Heart right ventricle (tissue), 16 donors: Measurements from ENCODE around the gene PRR11. TPM values are rescaled to one million over a fixed set of nuclear protein-coding genes. Genes with fewer than 3 reads are reported as not detected.
A peak's percentile ranks its signal among the peaks of the same experiment; 100 is the strongest.

Source experiments
- ATAC-seq, 8 donors: fragments of 200-7000 bp; cut with Tn5 transposase; one replicate each; pipeline ENCODE4 v1.9.1; 2020; ENCODE audit warnings: mild to moderate bottlenecking in 8 of 8, moderate library complexity in 8 of 8, moderate number of reproducible peaks in 1 of 8
- DNase-seq, 2 donors: peaks; one replicate each; pipeline ENCODE4 v3.0.0-alpha.2; 2020
- H3K27ac ChIP-seq, 10 donors: fragments of 200-600 bp; sonication (generic) in 2 of 10; one replicate each; pipeline versions ENCODE4 v1.5.0 to v1.8.0; 2020 to 2022; ENCODE audit warnings: mild to moderate bottlenecking in 3 of 10
- H3K27me3 ChIP-seq, 7 donors: fragments of 200-600 bp; one replicate each; pipeline ENCODE4 v1.8.0; 2021 to 2022; ENCODE audit warnings: mild to moderate bottlenecking in 2 of 7
- H3K36me3 ChIP-seq, 9 donors: fragments of 200-600 bp; sonication (generic) in 1 of 9; one replicate each; pipeline versions ENCODE4 v1.5.0 to v1.8.0; 2020 to 2022; ENCODE audit warnings: mild to moderate bottlenecking in 2 of 9
- H3K4me1 ChIP-seq, 9 donors: fragments of 200-600 bp; sonication (generic) in 1 of 9; one replicate each; pipeline versions ENCODE4 v1.5.0 to v1.8.0; 2020 to 2022; ENCODE audit warnings: mild to moderate bottlenecking in 4 of 9
- H3K4me3 ChIP-seq, 10 donors: fragments of 200-600 bp; sonication (generic) in 2 of 10; one replicate each; pipeline versions ENCODE4 v1.5.0 to v1.8.0; 2020 to 2022; ENCODE audit warnings: mild to moderate bottlenecking in 7 of 10, moderate library complexity in 2 of 10
- H3K9me3 ChIP-seq, 11 donors: fragments of 200-600 bp in 10 of 11; sonication (generic) in 2 of 11; one replicate each; pipeline versions ENCODE4 v1.5.0 to v1.8.0; 2013 to 2022; ENCODE audit warnings: mild to moderate bottlenecking in 2 of 11, control low read depth in 1 of 11, moderate library complexity in 1 of 11
- WGBS, 2 donors: extraction: QIAGEN DNeasy Blood & Tissue Kit; methylation state at CpG; one replicate each; pipeline ENCODE4 v1.1.7; 2013; ENCODE audit warnings: inconsistent platforms in 1 of 2; 5-methylcytosine and 5-hydroxymethylcytosine counted together
- intact Hi-C, 10 donors: fragments of 100-400 bp; cut with DNase I; formaldehyde crosslinking; loops; one replicate each; pipeline versions ENCODE4 v1.11.1 to v1.14.2; 2022
- polyA plus RNA-seq, 2 donors: library from polyadenylated mRNA; stranded (reverse); fragments of 200-250 nt; gene quantifications; one replicate each; pipeline ENCODE4 v1.2.3, GENCODE V29; 2013
- total RNA-seq, 10 donors: library from RNA; stranded (reverse); fragmentation: NEBNext Ultra II Directional in 3 of 10; extraction: Animal tissue kit (Norgen Biotek cat#: 25700) in 3 of 10; gene quantifications; one replicate each; pipeline versions ENCODE4 v1.2.1 to v1.2.4, GENCODE V29; 2021 to 2023
- TF ChIP-seq, protein P1 (sequence below), 9 donors: fragments of 200-600 bp; sonication (generic) in 2 of 9; IDR thresholded peaks; one replicate each; pipeline versions ENCODE4 v1.5.0 to v1.8.0; 2021 to 2022; ENCODE audit warnings: antibody characterized with exemption in 9 of 9, mild to moderate bottlenecking in 5 of 9, moderate library complexity in 1 of 9
- donor health status: Arrhythmogenic right ventricular cardiomyopathy.
- donor health status: ischemic (EF 13 %, LVEDD 7.1; RV severe dilation, severe dysfunction).
- donor health status: healthy with polysubstance abuse.
- donor health status: DM: no; HTN: yes; CAD: no.
- donor health status: DM: no; HTN: no; CAD: no.
- donor health status: ischemic (EF 25% LVEDD 6.9; RV normal size, moderate dysfunction).
- donor health status: ischemic (EF 25% LVEDD 5.7; RV mildly dilated, moderate dysfunction).
- donor health status: healthy.
- donor health status: DM: yes; HTN: yes; CAD: no.
- donor health status: Ischemic cardiomyopathy.
- donor health status: ischemic (EF 35%, LVEDD 5.7; RV mildly dilated, moderate dysfunction).
- donor health status: nonischemic (EF 11% LVEDD 7.7; RV severe dilation, severe dysfunction).
- donor health status: DM: yes; HTN: yes; CAD: no.
- donor health status: PGD.
- donor health status: ischemic (EF 29% LVEDD 5.4; RV normal size, mild dysfunction).
- donor health status: nonischemic (EF 23%, LVEDD 6.1; RV moderate dilation, normal function).

Gene PRR11
- total and polyA plus RNA-seq, 12 donors: 0.29 to 6.9 (median 1.1) TPM

DNA sequence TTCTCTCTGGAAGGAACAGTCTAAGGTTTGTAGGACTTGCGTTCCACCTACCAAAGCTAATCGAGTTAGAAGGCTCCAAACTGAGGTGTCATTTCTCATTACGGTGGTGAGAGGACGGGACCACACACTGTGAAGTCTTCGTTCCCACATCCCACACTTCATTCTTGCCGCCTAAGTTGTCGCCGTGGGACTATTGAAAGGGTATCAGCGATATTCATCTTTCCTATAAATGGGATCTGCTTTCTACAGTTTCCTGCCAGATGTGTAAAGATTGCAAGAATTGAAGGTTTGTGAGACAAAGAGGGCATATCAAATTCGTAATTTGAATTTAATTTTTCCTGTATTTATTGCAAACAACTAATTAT lies 48.3 kb upstream of the PRR11 start:
- Histone ChIP-seq H3K9me3 (no peaks in the 10 kb centered on the region), H3K4me1 (peaks cover 0 to 35% (median 23%) of the 10 kb centered on the region in 9 donors), H3K4me3 (peak overlapping the region; percentile 64 to 97 (median 84)), H3K27me3 (no peaks in the 10 kb centered on the region), H3K27ac (peak overlapping the region in 9 of 10 donors; percentile 86 to 95 (median 90)), H3K36me3 (peaks cover 0 to 42% (median 0%) of the 10 kb centered on the region in 9 donors)
- ATAC-seq (peak in 1 of 8 donors; percentile 7), DNase-seq (no peak)
- 3% methylated on average over 10 of the region's 10 CpGs for WGBS, 2 donors
- TF ChIP-seq, protein P1, sequence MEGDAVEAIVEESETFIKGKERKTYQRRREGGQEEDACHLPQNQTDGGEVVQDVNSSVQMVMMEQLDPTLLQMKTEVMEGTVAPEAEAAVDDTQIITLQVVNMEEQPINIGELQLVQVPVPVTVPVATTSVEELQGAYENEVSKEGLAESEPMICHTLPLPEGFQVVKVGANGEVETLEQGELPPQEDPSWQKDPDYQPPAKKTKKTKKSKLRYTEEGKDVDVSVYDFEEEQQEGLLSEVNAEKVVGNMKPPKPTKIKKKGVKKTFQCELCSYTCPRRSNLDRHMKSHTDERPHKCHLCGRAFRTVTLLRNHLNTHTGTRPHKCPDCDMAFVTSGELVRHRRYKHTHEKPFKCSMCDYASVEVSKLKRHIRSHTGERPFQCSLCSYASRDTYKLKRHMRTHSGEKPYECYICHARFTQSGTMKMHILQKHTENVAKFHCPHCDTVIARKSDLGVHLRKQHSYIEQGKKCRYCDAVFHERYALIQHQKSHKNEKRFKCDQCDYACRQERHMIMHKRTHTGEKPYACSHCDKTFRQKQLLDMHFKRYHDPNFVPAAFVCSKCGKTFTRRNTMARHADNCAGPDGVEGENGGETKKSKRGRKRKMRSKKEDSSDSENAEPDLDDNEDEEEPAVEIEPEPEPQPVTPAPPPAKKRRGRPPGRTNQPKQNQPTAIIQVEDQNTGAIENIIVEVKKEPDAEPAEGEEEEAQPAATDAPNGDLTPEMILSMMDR (IDR thresholded peaks at IDR 0.05): no peak
- intact Hi-C loops: loop anchor here in 5 of 10 donors (2.0 to 10.0 kb wide), 5 partner anchors 40 to 590 kb away; partner anchors contain the start of genes PRR11 (in 3 of the 5) and SKA2 (in 3 of the 5)

DNA sequence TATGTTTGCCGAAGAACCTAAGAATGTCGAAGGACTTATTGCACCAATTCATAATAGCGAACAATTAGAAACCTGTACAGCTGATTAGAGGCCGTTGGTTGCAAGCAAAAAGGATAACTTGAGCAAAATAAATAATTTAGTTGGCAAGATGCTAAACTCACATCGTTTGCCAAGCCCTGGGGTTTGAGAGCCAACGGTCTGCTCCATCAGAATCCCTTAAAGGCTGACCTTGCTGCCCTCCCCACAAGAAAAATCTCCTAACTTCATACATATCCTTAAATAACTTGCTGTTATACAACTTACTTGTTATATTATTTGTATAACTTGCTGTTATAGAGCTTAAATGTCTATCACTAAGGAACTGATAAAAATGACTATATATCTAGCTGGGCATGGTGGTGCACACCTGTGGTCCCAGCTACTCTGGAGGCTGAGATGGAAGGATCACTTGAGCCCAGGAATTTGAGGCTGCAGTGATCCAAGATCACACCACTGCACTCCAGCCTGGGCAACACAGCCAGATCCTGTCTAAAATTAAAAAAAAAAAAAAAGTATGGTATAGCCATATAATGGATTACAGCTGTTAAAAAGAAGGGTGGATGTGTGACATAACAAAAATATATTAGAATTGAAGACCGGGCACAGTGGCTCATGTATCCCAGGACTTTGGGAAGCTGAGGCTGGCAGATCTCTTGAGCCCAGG lies 47.0 kb upstream of the PRR11 start:
- no peak for DNase-seq
- WGBS, 2 donors: 91 to 92% methylated on average over 7 of the region's 7 CpGs
- ATAC-seq: no peak
- Histone ChIP-seq H3K36me3 (peaks cover 0 to 39% (median 0%) of the 10 kb centered on the region in 9 donors), H3K9me3 (no peaks in the 10 kb centered on the region), H3K27me3 (no peaks in the 10 kb centered on the region), H3K27ac (no peak overlapping the region), H3K4me1 (peaks cover 0 to 35% (median 23%) of the 10 kb centered on the region in 9 donors), H3K4me3 (no peak overlapping the region)
- intact Hi-C loops: loop anchor here in 4 of 10 donors (5.0 to 10.0 kb wide), 4 partner anchors 39 to 591 kb away; partner anchors contain the start of genes PRR11 (in 1 of the 4) and SKA2 (in 1 of the 4)
- TF ChIP-seq, protein P1 (IDR thresholded peaks at IDR 0.05): no peak

DNA sequence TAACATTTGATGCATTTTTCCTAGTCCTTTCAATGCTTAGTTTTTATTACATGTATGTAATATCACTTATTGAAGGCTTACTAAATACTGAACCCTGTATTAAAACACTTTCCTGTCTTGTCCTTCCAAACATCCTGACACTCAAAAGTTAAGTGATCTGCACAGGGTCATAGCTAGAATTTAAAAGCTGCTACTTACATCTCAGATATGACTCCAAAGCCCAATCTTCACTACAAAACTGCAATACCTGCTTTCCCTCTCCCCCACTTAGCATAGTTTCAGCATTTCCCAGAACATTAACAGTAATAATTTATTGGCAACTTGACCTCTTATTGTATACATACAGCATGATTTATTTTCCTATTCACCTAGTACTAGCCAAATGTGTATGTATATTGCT lies 44.6 kb upstream of the PRR11 start:
- H3K9me3 ChIP-seq: no peaks in the 10 kb centered on the region
- TF ChIP-seq, protein P1 (IDR thresholded peaks at IDR 0.05): no peak
- H3K27ac ChIP-seq: no peak overlapping the region
- H3K4me1 ChIP-seq: peaks cover 0 to 16% (median 10%) of the 10 kb centered on the region in 9 donors
- DNase-seq (no peak), ATAC-seq (no peak)
- no peaks in the 10 kb centered on the region for H3K27me3 ChIP-seq
- H3K36me3 ChIP-seq: peaks cover 0 to 56% (median 0%) of the 10 kb centered on the region in 9 donors
- H3K4me3 ChIP-seq: no peak overlapping the region
- intact Hi-C loops: no loop called here

DNA sequence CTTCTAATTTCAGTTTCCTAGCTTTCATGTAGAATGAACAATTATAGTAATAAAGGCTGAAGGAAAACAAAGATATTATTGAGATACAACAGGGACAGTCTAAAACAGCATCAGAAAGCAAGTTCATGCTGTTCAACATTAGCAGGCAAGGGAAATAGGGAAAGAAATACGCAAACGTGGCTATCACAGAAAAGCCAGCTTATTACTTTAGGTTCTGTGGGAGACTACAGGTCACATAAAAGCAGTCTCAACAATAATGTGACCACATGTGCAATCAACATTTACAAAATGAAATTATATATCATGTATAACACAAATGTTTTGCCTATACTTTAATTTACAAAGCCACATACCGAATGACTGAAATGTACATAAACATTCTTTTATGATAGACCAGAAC lies 44.0 kb upstream of the PRR11 start:
- TF ChIP-seq, protein P1 (IDR thresholded peaks at IDR 0.05): no peak
- intact Hi-C loops: no loop called here

More for the DNA sequence above, 44.0 kb upstream of the PRR11 start:
- H3K4me1 ChIP-seq: peaks cover 0 to 16% (median 9%) of the 10 kb centered on the region in 9 donors
- WGBS, 2 donors: 86 to 88% methylated on average over 3 of the region's 3 CpGs
- no peak overlapping the region for H3K4me3 ChIP-seq
- DNase-seq: no peak
- no peaks in the 10 kb centered on the region for H3K27me3 ChIP-seq
- H3K9me3 ChIP-seq: no peaks in the 10 kb centered on the region
- no peak for ATAC-seq
- no peak overlapping the region for H3K27ac ChIP-seq
- H3K36me3 ChIP-seq: peaks cover 0 to 60% (median 0%) of the 10 kb centered on the region in 9 donors
